ENCODE measurements around the gene SI.

DNA sequence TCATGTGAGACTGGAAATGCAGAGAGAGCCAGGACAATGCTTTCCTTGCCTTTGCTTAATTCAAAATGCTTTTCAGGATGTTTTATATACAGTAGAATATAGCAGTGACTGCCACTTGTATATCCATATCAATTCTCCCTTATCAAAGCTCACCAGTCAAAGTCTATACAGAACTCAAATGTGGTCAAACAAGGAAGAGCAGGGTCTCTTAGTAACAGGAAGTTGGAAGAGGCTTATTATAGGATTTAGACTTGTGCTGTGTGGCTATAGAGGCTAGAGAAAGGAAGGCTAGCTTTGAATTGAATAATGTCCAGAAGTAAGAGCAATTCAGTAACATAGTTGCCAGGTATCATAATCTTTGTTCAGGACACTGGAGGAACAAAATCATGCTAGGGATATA lies 4.4 kb upstream of the SI start:
- TF ChIP-seq, protein P1, sequence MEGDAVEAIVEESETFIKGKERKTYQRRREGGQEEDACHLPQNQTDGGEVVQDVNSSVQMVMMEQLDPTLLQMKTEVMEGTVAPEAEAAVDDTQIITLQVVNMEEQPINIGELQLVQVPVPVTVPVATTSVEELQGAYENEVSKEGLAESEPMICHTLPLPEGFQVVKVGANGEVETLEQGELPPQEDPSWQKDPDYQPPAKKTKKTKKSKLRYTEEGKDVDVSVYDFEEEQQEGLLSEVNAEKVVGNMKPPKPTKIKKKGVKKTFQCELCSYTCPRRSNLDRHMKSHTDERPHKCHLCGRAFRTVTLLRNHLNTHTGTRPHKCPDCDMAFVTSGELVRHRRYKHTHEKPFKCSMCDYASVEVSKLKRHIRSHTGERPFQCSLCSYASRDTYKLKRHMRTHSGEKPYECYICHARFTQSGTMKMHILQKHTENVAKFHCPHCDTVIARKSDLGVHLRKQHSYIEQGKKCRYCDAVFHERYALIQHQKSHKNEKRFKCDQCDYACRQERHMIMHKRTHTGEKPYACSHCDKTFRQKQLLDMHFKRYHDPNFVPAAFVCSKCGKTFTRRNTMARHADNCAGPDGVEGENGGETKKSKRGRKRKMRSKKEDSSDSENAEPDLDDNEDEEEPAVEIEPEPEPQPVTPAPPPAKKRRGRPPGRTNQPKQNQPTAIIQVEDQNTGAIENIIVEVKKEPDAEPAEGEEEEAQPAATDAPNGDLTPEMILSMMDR (IDR thresholded peaks at IDR 0.05; ENCODE audit: poor library complexity, severe bottlenecking), result no peak
- TF ChIP-seq POLR2AphosphoS5 (IDR thresholded peaks at IDR 0.05) (no peak), SMC3 (conservative IDR thresholded peaks at IDR 0.05; ENCODE audit: poor library complexity) (no peak), TAF1 (IDR thresholded peaks at IDR 0.05; ENCODE audit: low read depth) (no peak), EP300 (conservative IDR thresholded peaks at IDR 0.05; ENCODE audit: poor library complexity, severe bottlenecking) (no peak)

All from neural cell (in vitro differentiated cells).